Mammary epithelial cell (primary cell): ENCODE measurements around the gene CAMTA1.

ENCODE experiments used
- EZH2 ChIP-seq: IDR thresholded peaks from 2 replicates; pipeline ENCODE4 v1.6.1; 2012; ENCODE audit warnings: low read length, inconsistent platforms, borderline replicate concordance
- TF ChIP-seq, protein P1 (sequence below), 2 donors: IDR thresholded peaks in 1 of 2; conservative IDR thresholded peaks in 1 of 2; 2 replicates each; pipeline ENCODE4 v1.5.1; 2011 to 2012; ENCODE audit warnings: inconsistent platforms in 2 of 2, low read length in 2 of 2, mild to moderate bottlenecking in 2 of 2, control low read depth in 1 of 2, low read depth in 1 of 2; ENCODE audit not compliant: insufficient read depth in 1 of 2; ENCODE audit errors: extremely low read depth in 1 of 2

DNA sequence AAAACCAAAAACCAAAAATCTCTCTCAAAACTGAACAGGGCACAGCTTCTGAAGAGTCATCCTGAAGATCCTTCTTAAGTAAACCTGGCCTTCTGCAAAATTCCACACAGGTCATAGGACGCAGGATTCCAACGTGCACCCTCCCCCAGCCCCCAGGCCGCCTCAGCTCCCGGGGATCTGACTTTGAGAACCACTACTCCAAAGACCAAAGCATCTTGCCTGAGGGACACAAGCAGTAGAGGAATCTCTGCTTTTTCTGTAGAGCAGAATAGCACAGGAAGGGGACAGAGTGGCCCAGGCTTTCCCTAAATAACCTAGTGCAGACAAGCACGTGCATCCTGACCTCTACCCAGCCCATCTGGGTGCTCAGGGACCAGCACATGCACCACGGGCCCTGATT is 881.0 kb downstream of the CAMTA1 start:
- TF ChIP-seq, protein P1, sequence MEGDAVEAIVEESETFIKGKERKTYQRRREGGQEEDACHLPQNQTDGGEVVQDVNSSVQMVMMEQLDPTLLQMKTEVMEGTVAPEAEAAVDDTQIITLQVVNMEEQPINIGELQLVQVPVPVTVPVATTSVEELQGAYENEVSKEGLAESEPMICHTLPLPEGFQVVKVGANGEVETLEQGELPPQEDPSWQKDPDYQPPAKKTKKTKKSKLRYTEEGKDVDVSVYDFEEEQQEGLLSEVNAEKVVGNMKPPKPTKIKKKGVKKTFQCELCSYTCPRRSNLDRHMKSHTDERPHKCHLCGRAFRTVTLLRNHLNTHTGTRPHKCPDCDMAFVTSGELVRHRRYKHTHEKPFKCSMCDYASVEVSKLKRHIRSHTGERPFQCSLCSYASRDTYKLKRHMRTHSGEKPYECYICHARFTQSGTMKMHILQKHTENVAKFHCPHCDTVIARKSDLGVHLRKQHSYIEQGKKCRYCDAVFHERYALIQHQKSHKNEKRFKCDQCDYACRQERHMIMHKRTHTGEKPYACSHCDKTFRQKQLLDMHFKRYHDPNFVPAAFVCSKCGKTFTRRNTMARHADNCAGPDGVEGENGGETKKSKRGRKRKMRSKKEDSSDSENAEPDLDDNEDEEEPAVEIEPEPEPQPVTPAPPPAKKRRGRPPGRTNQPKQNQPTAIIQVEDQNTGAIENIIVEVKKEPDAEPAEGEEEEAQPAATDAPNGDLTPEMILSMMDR (conservative IDR thresholded peaks at IDR 0.05 in 1 of 2, IDR thresholded peaks at IDR 0.05 in 1 of 2; ENCODE audit: extremely low read depth in 1 of 2, insufficient read depth in 1 of 2, low read depth in 1 of 2, low read length in 2 of 2) = no peak
- TF ChIP-seq EZH2 = no peak
